ENCODE results near the gene REEP6. TPM values are rescaled to one million over a fixed set of nuclear protein-coding genes. Genes with fewer than 3 reads are reported as not detected.

Gene REEP6
- total and polyA plus RNA-seq, 2 of the 8 experiments (the other 6 are each of a cell fraction or from before 2014, with no cell fraction given) = 12.6 to 20.7 TPM

DNA sequence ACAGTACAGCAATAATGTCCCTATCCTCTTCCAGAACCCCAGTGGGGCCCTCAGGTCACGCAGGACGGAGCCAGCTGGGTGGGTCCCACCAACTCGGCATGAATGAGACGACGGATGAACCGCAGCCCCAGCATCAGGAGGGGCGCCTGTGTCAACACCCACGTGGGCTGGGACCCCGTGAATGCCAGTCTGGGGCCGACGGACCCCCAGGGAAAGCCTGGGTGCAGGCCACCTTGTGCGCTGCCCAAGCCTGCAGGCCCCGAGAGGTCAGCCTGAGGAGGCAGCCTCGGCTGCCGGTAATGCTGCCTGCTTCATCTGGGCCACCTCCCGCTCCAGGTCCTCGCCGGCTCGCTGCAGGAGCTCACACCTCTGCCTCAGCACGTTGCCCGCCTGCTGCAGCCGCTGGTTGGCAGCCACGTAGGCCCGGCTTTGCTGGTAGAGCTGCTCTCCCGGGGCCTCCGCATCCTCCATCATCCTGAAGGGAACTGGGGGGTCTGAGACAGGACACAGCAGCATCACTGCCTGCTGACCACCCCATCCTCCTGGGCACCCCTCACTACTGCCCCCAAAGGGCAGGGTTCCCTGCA is 16.1 kb upstream of the REEP6 start:
- Histone ChIP-seq H3K18ac (ENCODE audit: extremely low read depth, low read length) (no peak overlapping the region), H4K5ac (ENCODE audit: insufficient read length, low read depth, low read length) (no peak overlapping the region), H3K4me2 (ENCODE audit: insufficient read depth in 1 of 2, low read depth in 2 of 2, low read length in 2 of 2) (no peak overlapping the region), H3K4me3 (ENCODE audit: extremely low read depth in 1 of 4, insufficient read depth in 2 of 4, low read depth in 3 of 4, low read length in 4 of 4) (no peak overlapping the region), H3K79me2 (ENCODE audit: control insufficient read depth in 1 of 2, insufficient read depth in 2 of 2, low read length in 2 of 2) (peaks cover 0 to 4% of the 10 kb centered on the region in 2 experiments; a peak in 1 of 4 replicates), H4K8ac (ENCODE audit: extremely low read depth, insufficient read depth, low read length) (no peak overlapping the region), H2BK12ac (ENCODE audit: low read depth, low read length) (no peak overlapping the region), H4K20me1 (replicated peaks in 1 of 2; ENCODE audit: control insufficient read depth in 1 of 2, insufficient read depth in 2 of 2, low read length in 2 of 2) (peaks cover 20 to 45% of the 10 kb centered on the region in 2 experiments), H4K91ac (replicated peaks; ENCODE audit: insufficient read length, low read length) (no peak overlapping the region), H2AK5ac (ENCODE audit: low read depth, low read length) (no peak overlapping the region), H3K4me1 (replicated peaks in 1 of 4; ENCODE audit: control insufficient read depth in 3 of 4, insufficient read depth in 4 of 4, low read length in 3 of 4) (peaks cover 0 to 16% (median 11%) of the 10 kb centered on the region in 4 experiments; a peak in 5 of 7 replicates), H3K79me1 (ENCODE audit: low read depth, low read length) (peaks cover 2% of the 10 kb centered on the region; the same call in 1 of the 2 replicates), H2BK20ac (ENCODE audit: low read length) (no peak overlapping the region), H3K36me3 (ENCODE audit: control insufficient read depth in 2 of 4, insufficient read depth in 4 of 4, low read length in 3 of 4) (peaks cover 0 to 3% (median 1%) of the 10 kb centered on the region in 4 experiments; a peak in 2 of 8 replicates), H3K9ac (replicated peaks in 1 of 4; ENCODE audit: extremely low read depth in 1 of 4, low read depth in 3 of 4, low read length in 3 of 4) (no peak overlapping the region; a peak in 1 of 7 replicates), H3K4ac (replicated peaks; ENCODE audit: insufficient read length, low read depth, low read length) (no peak overlapping the region), H3K14ac (ENCODE audit: insufficient read length) (no peak overlapping the region), H3K56ac (replicated peaks; ENCODE audit: insufficient read length, low read depth, low read length) (no peak overlapping the region), H3K27me3 (replicated peaks in 1 of 4; ENCODE audit: control insufficient read depth in 3 of 4, extremely low read depth in 1 of 4, insufficient read depth in 3 of 4, low read length in 3 of 4) (peaks cover 15 to 35% (median 33%) of the 10 kb centered on the region in 4 experiments), H3K23me2 (ENCODE audit: low read depth, low read length) (peaks cover 17% of the 10 kb centered on the region), H3K23ac (ENCODE audit: insufficient read length) (no peak overlapping the region), H2AFZ (ENCODE audit: low read length) (no peak overlapping the region), H2BK120ac (replicated peaks; ENCODE audit: low read depth, low read length) (no peak overlapping the region), H2BK5ac (ENCODE audit: low read depth, low read length) (no peak overlapping the region), H3K9me3 (ENCODE audit: insufficient read depth in 2 of 2, low read depth in 1 of 2, low read length in 1 of 2) (no peaks in the 10 kb centered on the region), H3K27ac (ENCODE audit: low read depth, low read length) (no peak overlapping the region), H2BK15ac (ENCODE audit: low read length) (no peak overlapping the region)
- WGBS, 2 experiments (ENCODE audit: extremely low coverage in 1 of 2, insufficient coverage in 1 of 2, insufficient read length in 1 of 2, insufficient replicate concordance in 2 of 2, low coverage in 1 of 2, low lambda C conversion rate in 2 of 2, missing lambda C conversion rate in 1 of 2) = 93% methylated on average over 17 of the region's 26 CpGs; no CpG with 5 or more reads in 1 of the 2 experiments
- DNase-seq (ENCODE audit: low read depth in 1 of 2, low spot score in 2 of 2) = no peak
- POLR2A ChIA-PET (ENCODE audit: partially characterized antibody) = interaction anchor here (0.7 to 4.5 kb wide), 8 partner anchors 8 to 200 kb away, joined by 3 to 27 read pairs (median 4); partner anchors contain the start of gene FAM174C
- FAIRE-seq = no peak
- TF ChIP-seq EZH2 (IDR thresholded peaks at IDR 0.05; ENCODE audit: low read depth, low read length, severe bottlenecking) = no peak
- TF ChIP-seq, protein P1, sequence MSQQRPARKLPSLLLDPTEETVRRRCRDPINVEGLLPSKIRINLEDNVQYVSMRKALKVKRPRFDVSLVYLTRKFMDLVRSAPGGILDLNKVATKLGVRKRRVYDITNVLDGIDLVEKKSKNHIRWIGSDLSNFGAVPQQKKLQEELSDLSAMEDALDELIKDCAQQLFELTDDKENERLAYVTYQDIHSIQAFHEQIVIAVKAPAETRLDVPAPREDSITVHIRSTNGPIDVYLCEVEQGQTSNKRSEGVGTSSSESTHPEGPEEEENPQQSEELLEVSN (IDR thresholded peaks at IDR 0.05) = 0 out of 2 replicates have a peak, but pooled peaks have one; percentile 16
- CTCF ChIA-PET (ENCODE audit: partially characterized antibody) = interaction anchor here (0.5 to 2.4 kb wide), 11 partner anchors 9 to 103 kb away, joined by 3 to 9 read pairs (median 3); no protein-coding TSS in a partner anchor

Measured in H1 (cell line).